Measurements from ENCODE around the gene CDH5. TPM values are rescaled to one million over a fixed set of nuclear protein-coding genes. Genes with fewer than 3 reads are reported as not detected.
A peak's percentile ranks its signal among the peaks of the same experiment; 100 is the strongest.

The CDH5 gene
- total RNA-seq, 1 donor from 2014 or later, result 0.63 TPM

GRCh38 chr16:66406534-66407221 lies 40.2 kb downstream of the CDH5 start:
- no peak for DNase-seq (ENCODE audit: low read depth)
- H3K4me3 ChIP-seq (ENCODE audit: low read depth, low read length), result peak overlapping the region; percentile 63
- TF ChIP-seq CTCF (conservative IDR thresholded peaks at IDR 0.05; ENCODE audit: low read depth, low read length), result peak; percentile 84

- TF ChIP-seq CTCF (conservative IDR thresholded peaks at IDR 0.05; ENCODE audit: low read depth, low read length), result no peak
- DNase-seq (ENCODE audit: low read depth), result peak; percentile 87
- H3K4me3 ChIP-seq (ENCODE audit: low read depth, low read length), result no peak overlapping the region
These were observed 41.9 kb downstream of the CDH5 start for GRCh38 chr16:66408163-66409048.

- DNase-seq (ENCODE audit: low read depth), result peak; percentile 45
- TF ChIP-seq CTCF (conservative IDR thresholded peaks at IDR 0.05; ENCODE audit: low read depth, low read length), result no peak
- no peak overlapping the region for H3K4me3 ChIP-seq (ENCODE audit: low read depth, low read length)
These were observed 42.7 kb downstream of the CDH5 start for GRCh38 chr16:66409156-66409555.

GRCh38 chr16:66412182-66412581 lies 45.7 kb downstream of the CDH5 start:
- H3K4me3 ChIP-seq (ENCODE audit: low read depth, low read length), result no peak overlapping the region
- no peak for TF ChIP-seq CTCF (conservative IDR thresholded peaks at IDR 0.05; ENCODE audit: low read depth, low read length)
- DNase-seq (ENCODE audit: low read depth), result no peak

- TF ChIP-seq CTCF (conservative IDR thresholded peaks at IDR 0.05; ENCODE audit: low read depth, low read length), result no peak
- no peak for DNase-seq (ENCODE audit: low read depth)
- H3K4me3 ChIP-seq (ENCODE audit: low read depth, low read length), result no peak overlapping the region
These were observed 48.4 kb downstream of the CDH5 start for GRCh38 chr16:66414891-66415290.

- no peak for DNase-seq (ENCODE audit: low read depth)
- H3K4me3 ChIP-seq (ENCODE audit: low read depth, low read length), result no peak overlapping the region
- no peak for TF ChIP-seq CTCF (conservative IDR thresholded peaks at IDR 0.05; ENCODE audit: low read depth, low read length)
These were observed 49.6 kb downstream of the CDH5 start for GRCh38 chr16:66416136-66416535.

All from epithelial cell of proximal tubule (primary cell).